Activated CD4-positive, alpha-beta T cell treated with anti-CD3 and anti-CD28 coated beads for 24 hours (primary cell): ENCODE results near the gene CRB3.
A peak's percentile ranks its signal among the peaks of the same experiment; 100 is the strongest.
"Not testable (repeated sequence)": the region's sequence is repeated elsewhere in the genome, so short reads cannot be mapped to it uniquely, and the experiment has no call there.

ENCODE experiments used
- DNase-seq, 2 donors: peaks; one replicate each; pipeline ENCODE4 v3.0.0-alpha.2; 2020; ENCODE audit warnings: low read depth in 2 of 2

The CRB3 gene

DNA sequence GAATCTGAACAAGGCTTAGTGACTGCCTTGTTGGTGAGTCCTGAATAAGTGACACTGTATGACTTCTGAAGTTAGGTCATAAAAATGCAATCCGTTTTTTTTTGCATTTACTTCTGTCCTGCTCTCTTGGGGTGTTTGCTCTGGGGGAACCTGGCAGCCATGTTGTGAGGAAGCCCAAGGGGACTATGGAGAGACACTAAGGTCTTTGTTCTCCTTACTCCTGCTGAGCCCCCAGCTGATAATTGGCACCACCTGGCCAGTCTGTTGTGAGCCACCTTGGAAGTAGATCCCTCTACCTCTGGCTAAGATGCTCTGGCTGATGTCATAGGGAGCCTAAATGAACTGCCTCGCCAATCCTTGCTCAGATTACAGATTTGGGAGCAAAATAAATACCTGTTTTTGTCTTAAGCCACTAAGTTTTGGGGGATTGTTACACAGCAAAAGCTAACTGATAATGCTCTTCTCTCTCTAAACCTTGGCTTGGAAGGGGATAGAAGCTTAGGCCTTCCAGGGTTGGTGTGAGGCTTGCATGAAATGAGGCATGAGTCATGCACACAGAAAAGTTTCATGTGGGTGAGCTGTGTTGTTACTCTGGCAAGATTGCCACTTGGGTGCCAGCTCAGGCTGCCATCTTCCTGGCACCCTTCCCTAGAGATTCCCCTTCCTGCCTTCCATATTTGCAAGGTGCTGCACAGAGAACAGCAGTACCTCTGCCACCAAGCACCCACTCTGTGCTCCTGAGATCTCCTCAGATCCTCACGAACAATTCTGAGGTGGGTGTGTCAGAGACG is 27.9 kb downstream of the CRB3 start:
- no peak for DNase-seq

DNA sequence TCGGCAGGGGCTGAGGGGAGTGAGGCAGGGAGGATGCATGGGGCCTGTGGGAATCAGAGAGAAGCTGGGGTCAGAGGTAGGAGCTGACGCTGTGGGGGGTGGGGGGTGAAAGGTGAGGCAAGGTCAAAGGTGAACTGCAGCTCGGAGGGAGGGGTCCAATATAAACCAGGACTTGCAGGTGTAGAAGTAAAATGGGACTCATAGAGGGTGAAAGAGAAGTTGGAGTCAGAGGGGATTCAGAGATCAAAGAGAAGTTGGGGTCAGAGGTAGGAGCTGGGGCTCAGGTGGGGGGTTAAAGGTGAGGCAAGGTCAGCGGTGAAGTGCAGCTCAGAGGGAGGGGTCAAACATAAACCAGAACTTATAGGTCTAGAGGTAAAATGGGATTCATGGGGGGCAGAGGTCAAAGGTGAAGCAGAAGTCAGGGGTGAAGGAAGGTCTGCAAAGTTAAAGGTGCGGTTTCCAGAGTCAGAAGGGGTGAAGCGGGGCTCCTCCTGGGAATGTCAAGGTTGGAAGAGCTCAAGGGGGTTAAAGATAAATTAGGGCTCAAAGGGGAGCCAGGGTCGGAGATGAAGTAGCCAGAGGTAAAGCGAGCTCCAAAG is 30.5 kb downstream of the CRB3 start:
- DNase-seq = no peak

DNA sequence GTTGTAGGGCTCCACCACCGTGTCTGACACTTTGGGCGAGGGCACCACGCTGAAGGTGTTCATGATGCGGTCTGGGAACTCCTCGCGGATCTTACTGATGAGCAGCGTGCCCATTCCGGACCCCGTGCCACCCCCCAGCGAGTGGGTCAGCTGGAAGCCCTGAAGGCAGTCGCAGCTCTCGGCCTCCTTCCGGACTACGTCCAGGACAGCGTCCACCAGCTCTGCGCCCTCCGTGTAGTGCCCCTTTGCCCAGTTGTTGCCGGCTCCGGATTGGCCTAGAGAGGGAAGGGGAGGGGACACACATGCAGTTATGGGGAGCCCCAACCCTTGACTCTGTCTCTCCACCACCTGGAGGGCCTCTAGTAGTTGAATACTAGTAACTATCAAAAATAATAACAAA is 31.9 kb downstream of the CRB3 start:
- no peak for DNase-seq

DNA sequence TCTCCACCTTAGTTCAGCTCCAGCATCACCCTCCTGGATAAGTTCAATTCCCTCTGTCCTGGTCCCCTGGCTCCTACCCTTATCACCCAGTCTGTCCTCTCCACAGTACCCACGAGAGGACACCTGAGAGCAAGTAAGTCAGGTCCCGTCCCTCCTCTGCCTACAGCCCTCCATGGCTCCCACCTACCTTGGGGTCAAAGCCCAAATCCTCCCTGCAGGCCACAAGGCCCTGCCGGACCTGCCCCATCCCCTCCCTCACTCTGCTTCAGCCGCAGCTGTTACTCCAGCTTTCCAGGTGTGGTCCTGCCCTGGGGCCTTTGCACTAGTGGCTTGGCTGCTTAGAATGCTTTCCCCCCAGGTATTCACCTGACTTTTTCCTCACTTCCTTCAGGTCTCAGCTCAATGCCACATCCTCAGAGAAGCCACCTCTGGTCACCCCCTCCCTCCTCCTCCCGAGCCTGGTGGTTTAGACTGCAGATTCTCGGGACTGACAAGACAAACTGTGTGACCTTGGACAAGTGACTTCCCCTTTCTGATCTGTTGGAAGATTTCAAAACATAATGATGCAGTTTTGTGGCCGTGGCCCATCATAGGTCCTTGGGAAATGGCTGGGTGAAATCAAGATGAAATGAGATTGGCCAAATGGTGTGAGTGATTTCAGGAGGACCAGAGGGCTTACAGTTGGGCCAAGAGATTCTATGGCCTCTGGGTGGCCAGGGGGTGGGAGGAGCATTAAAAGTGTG is 34.4 kb downstream of the CRB3 start:
- DNase-seq = no peak

DNA sequence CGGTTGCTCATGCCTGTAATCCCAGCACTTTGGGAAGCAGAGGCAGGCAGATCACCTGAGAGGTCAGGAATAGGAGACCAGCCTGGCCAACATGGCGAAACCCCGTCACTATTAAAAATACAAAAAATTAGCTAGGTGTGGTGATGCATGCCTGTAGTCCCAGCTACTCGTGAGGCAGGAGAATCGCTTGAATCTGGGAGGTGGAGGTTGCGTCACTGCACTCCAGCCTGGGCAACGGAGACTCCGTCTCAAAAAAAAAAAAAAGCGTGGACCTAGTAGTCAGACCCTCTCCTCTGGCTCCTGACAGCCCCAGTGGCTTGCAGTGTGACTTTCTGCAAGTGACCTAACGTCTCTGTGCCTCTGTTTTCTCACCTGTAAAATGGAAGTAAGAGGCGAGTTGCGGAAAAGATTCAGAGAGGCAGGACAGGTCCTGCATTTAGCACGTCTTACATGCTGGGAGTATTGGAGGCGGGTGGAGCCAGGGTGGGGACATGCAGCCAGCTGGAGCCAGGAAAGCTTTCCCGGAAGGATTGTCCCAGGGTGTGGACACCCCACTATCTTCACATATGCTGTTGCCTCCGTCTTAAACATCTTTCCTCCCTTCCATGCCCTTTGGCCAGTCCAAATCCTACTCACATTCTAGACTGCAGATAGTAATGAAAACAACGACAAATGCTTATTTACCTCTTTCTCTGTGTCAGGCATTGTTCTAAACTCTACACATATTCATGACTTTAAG is 35.1 kb downstream of the CRB3 start:
- no peak for DNase-seq

DNA sequence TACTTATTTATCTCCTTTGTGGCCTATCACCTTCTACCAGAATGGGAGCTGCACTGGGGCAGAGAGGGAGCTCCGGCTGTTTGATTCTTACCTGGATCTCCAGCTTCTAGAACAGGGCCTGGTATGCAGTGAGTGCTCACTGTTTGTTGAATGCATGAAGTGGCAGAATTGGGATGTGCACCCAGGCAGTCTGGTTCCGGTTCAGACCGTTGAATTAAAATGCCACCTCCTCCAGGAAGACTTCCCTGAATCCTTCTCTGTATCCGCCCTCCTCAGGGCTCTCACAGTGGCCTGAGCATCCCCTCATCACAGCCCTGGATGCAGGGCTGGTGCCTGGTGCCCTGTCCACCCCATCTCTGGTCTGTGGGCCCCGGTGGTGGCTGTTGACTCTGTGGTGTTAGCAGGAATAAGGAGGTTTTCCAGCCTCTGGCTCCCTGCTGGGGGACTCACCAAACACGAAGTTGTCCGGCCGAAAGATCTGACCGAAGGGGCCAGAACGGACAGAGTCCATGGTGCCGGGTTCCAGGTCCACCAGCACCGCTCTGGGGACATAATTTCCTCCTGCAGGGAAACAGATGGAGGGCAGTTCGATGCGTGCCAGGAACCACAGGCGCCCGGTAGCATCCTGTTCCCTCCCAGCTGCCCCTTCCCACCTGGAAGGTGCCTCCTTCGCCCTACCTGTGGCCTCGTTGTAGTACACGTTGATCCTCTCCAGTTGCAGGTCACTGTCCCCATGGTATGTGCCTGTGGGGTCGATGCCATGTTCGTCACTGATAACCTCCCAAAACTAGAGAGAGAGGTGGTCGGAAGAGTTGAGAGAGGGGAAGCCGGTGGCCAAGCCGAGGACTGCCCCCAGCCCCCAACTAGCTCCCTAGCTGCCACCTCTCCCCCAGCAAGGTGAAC is 37.0 kb downstream of the CRB3 start:
- DNase-seq = no peak

DNA sequence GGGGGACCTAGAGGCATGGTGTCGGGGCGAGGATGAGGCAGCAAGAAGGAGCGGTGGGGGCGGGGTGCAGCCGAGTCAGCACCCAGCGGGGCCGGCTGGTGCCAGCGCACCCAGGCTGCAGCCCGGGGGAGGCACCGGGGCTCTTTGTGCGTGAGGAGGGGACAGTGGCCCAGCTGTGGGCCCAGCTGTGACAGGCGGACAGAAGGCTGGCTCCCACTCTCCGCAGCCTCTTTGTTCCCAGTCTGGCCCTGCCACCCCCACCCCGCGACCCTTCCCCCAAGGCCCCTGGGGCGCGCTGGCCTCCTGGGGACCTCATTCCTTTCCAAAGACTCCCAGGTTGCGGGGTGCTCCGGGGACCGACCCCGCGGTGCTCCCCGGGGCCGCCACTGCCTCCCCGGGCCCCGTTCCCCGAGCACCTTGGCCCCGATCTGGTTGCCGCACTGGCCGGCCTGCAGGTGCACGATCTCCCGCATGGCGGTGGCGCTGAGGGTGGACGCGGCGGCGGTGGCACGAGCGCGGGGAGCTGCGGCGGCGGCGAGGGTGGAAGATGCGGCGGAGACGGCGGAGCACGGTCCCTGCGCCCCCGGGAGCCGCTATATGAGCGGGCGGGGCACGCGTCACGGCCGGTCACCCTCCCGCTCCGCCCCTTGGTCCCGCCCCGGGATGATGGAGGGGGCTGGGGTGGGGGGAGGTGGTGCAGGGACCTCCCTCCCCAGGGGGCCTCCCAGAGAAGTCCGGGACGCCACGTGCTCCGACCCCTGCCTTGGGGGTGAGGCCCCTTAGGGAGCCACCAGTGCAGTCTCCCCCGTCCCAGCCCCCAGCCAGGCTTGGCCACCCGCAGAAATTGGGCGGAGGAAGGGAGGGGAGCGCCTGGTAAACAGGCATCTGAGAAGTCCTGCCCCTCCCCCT is 37.9 kb downstream of the CRB3 start, which contains the start of gene TUBB4A:
TUBB4A (minus strand) TSS at position 570 of the 909 bp plus-strand sequence; CDS start at position 473, 97 bp downstream.
- DNase-seq = no peak

DNA sequence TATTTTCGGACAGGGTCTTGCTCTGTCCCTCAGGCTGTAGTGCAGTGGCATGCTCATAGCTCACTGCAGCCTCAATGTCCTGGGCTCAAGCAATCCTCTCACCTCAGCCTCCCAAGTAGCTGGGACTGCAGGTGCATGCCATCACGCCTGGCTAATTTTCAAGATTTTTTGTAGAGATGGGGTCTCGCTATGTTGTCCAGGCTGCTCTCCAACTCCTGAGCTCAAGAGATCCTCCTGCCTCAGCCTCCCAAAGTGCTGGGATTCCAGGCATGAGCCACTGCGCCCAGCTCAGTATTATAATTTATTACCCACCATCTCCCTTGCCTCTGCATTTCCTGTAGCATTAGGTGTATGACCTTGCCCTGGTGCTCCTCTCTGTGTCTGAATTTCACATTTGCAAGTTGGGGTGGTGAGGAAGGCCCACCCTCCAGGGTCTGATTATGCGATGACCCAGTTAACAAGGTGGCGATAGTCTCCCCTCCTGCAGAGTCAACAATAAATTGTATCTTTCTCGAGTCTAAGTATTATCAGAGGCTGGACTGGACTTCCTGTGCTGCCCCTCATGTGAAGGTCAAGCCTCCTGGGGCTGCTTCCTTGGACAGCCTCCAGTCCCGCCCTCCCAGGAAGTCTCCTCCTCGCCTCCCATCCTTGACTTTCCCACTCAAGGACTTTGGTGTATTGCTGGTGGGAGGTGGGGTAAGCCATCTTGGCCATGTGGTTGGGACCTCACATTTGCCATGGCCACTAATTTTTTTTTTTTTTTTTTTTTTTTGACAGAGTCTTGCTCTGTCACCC is 39.5 kb downstream of the CRB3 start:
- DNase-seq = no peak

DNA sequence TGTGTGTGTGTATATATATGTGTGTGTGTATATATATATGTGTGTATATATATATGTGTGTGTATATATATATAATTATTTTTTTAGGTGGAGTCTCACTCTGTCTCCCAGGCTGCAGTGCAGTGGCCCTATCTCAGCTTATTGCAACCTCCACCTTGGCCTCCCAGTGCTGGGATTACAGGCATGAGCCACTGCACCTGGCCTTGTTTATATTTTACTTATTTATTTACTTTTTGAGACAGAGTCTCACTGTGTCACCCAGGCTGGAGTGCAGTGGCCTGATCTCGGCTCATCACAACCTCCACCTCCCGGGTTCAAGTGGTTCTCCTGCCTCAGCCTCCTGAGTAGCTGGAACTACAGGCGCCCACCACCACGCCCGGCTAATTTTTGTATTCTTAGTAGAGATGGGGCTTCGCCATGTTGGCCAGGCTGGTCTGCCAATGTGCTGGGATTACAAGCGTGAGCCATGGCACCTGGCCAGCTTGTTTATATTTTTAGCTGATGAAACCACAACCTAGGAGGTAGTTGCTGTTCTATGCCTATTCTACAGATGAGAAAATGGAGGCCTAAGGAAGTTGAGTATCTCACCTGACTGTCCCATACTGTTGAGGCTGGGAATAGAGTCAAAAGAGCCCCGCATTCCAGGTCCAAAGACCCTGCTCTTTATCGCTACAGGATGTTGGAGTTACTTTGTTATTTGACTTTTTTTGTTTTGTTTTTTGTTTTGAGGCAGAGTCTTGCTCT is 44.1 kb downstream of the CRB3 start:
- DNase-seq = not testable (repeated sequence)

DNA sequence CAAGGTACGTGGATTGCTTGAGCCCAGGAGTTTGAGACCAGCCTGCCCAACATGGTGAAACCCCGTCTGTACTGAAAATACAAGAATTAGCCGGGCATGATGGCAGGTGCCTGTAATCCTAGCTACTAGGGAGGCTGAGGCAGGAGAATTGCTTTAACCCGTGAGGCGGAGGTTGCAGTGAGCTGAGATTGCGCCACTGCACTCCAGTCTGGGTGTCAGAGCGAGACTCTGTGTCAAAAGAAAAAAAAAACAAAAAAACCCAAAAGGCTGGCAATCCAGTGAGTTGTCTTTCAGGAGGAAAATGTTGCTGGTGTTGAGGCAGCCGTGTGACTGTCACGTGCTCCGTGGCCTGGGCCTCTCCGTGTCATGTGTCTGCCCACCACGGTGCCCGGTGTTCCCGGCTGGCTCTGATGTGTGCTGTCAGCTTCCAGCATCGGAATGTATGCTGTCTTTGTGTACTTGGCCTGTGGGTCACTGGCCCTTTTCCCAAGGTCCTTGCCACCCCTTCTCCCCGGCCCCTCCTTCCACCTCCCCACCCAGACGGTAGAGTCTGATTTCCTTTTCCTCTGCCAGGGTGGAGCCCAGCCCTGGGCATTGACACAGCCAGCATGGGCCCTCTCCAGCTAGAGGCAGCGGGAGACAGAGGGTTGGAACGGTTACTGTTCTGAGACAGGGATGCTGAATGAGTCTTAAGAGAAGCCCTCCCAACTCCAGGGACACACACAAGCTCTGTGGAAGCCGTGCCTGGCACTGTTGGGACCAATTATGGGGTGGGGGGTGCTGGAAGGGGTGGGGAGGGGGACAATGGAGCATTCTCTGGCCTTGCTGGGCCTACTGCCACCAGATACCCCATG is 45.3 kb downstream of the CRB3 start:
- DNase-seq = no peak

DNA sequence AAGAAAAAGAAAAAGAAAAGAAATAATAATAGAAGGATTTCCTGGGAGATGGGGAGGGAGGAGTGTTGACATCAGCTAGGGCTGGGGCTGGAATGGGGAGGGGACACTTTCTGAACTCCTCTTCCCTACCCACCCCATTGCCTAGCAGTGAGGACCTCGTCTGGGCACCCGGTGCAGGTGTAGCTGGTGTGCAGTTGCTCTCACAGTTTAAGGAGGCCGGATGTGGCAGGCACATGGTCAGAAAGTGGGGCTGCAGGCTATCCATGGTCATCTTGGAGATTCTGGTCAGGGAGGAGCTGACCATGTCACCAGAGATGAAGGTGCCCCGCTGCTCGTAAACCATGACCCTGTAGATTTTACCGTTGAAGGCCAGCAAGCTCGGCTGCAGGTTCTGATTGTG is 46.5 kb downstream of the CRB3 start:
- no peak for DNase-seq

DNA sequence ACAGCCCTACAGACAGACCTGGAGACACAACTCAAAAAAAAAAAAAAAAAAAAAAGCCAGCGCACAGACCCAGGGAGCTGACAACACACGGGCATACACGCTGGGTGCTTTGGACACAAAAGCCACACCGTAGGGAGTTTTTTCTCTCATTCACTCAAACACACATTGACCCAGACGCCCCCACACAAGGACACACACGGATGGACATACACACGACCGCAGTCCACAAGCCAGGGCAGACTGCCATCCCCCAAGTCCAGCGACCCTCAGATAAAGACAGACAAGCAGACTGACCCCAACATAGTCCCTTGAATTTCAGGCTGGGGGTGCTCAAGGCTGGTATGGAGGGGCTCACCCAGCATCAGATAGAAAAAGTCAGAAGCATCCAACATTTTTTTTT is 50.0 kb downstream of the CRB3 start:
- DNase-seq = no peak

DNA sequence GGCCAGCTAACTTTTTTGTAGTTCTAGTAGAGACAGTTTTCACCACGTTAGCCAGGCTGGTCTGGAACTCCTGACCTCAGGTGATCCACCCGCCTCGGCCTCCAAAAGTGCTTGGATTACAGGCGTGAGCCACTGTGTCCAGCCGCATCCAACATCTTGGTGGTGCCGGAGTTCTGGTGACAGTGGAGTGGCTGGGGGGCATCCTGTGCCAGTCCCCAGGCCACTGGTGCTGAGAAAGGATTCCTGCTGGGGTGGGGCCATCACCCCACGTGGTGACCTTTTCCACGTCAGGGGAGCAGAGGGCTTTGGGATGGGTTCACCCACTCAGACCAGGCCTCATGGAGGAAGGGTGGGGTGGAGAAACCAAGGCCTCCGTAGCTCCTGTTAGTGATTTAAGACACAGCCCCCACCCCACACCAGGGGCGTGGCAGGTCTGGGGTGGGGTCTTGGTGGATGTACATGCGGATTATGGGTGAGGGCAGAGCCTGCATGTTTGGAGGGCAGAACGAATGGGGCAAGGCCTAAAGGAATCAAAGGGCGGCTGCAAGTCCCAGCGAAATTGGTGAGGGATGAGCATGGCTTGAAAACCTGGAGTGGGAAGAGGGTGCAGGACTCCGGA is 51.0 kb downstream of the CRB3 start:
- no peak for DNase-seq

DNA sequence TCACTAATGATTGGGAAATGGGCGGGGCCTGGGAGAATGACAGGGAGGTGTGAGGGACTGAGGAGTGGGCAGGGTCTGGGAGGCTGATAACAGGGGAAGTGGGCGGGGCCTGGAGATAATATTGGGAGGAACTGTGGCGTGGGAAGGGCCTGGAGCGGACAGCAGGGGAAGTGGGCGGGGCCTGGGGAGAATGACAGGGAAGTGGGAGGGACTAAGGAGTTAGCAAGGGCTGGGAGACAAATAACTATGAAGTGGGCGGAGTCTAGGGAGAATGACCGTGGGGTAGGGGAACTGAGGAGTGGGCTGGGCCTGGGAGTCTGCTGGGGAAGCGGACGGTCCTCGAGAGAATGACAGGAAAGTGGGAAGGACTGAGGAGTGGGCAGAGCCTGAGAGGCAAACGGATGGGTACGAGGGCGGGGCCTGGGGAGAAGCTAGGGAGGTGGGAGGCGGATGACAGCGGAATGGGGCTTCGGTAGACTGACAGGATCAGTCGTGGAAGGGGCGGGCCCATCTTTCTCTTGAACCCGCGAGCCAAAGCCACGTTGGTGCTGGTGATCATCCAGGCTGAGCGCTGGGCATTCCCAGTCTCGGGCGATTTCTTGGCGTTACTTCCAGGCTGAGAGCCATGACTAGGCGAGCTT is 52.1 kb downstream of the CRB3 start:
- DNase-seq = peak; percentile 50 to 71
